ENCODE measurements around the gene EPSTI1. TPM values are rescaled to one million over a fixed set of nuclear protein-coding genes. Genes with fewer than 3 reads are reported as not detected.

The EPSTI1 gene
- total RNA-seq, 1 donor from 2014 or later = 11.9 TPM

GRCh38 chr13:42981317-42981716 is 10.7 kb downstream of the EPSTI1 start:
- Mint-ChIP-seq H3K27ac (no peak overlapping the region), H3K4me3 (ENCODE audit: low read depth) (no peak overlapping the region), H3K4me1 (ENCODE audit: low read depth) (peaks cover 26% of the 10 kb centered on the region), H3K9me3 (no peaks in the 10 kb centered on the region), H3K36me3 (ENCODE audit: low read depth) (peaks cover 73% of the 10 kb centered on the region), H3K27me3 (ENCODE audit: low read depth) (no peaks in the 10 kb centered on the region)
- intact Hi-C loops (cut with micrococcal nuclease) = no loop called here
- DNase-seq (ENCODE audit: low spot score) = no peak

- H3K27me3 Mint-ChIP-seq (ENCODE audit: low read depth) = no peaks in the 10 kb centered on the region
- peaks cover 22% of the 10 kb centered on the region for H3K4me1 Mint-ChIP-seq (ENCODE audit: low read depth)
- H3K36me3 Mint-ChIP-seq (ENCODE audit: low read depth) = peaks cover 69% of the 10 kb centered on the region
- intact Hi-C loops (cut with micrococcal nuclease) = no loop called here
- H3K27ac Mint-ChIP-seq = no peak overlapping the region
- no peaks in the 10 kb centered on the region for H3K9me3 Mint-ChIP-seq
- no peak overlapping the region for H3K4me3 Mint-ChIP-seq (ENCODE audit: low read depth)
- no peak for DNase-seq (ENCODE audit: low spot score)
Observed at GRCh38 chr13:42977219-42977659, 14.8 kb downstream of the EPSTI1 start.

- peaks cover 61% of the 10 kb centered on the region for H3K36me3 Mint-ChIP-seq (ENCODE audit: low read depth)
- no peaks in the 10 kb centered on the region for H3K27me3 Mint-ChIP-seq (ENCODE audit: low read depth)
- DNase-seq (ENCODE audit: low spot score) = no peak
- no peak overlapping the region for H3K4me3 Mint-ChIP-seq (ENCODE audit: low read depth)
- intact Hi-C loops (cut with micrococcal nuclease) = no loop called here
- H3K4me1 Mint-ChIP-seq (ENCODE audit: low read depth) = peaks cover 28% of the 10 kb centered on the region
- no peaks in the 10 kb centered on the region for H3K9me3 Mint-ChIP-seq
- no peak overlapping the region for H3K27ac Mint-ChIP-seq
Observed at GRCh38 chr13:42976066-42976465, 16.0 kb downstream of the EPSTI1 start.

- peaks cover 63% of the 10 kb centered on the region for H3K36me3 Mint-ChIP-seq (ENCODE audit: low read depth)
- peaks cover 38% of the 10 kb centered on the region for H3K4me1 Mint-ChIP-seq (ENCODE audit: low read depth)
- intact Hi-C loops (cut with micrococcal nuclease) = loop anchor here (2.0 to 5.0 kb wide), 3 partner anchors 17 to 904 kb away; partner anchors contain the start of genes CCDC122 and LACC1
- H3K27me3 Mint-ChIP-seq (ENCODE audit: low read depth) = no peaks in the 10 kb centered on the region
- H3K27ac Mint-ChIP-seq = no peak overlapping the region
- H3K4me3 Mint-ChIP-seq (ENCODE audit: low read depth) = no peak overlapping the region
- H3K9me3 Mint-ChIP-seq = no peaks in the 10 kb centered on the region
- DNase-seq (ENCODE audit: low spot score) = no peak
Observed at GRCh38 chr13:42973581-42973980, 18.5 kb downstream of the EPSTI1 start.

GRCh38 chr13:42971691-42972347 is 20.2 kb downstream of the EPSTI1 start:
- H3K27ac Mint-ChIP-seq = no peak overlapping the region
- intact Hi-C loops (cut with micrococcal nuclease) = loop anchor here (2.0 to 5.0 kb wide), 4 partner anchors 19 to 905 kb away; partner anchors contain the start of genes CCDC122, DNAJC15 and LACC1
- H3K4me1 Mint-ChIP-seq (ENCODE audit: low read depth) = peaks cover 35% of the 10 kb centered on the region
- no peaks in the 10 kb centered on the region for H3K27me3 Mint-ChIP-seq (ENCODE audit: low read depth)
- DNase-seq (ENCODE audit: low spot score) = no peak
- H3K36me3 Mint-ChIP-seq (ENCODE audit: low read depth) = peaks cover 56% of the 10 kb centered on the region
- no peaks in the 10 kb centered on the region for H3K9me3 Mint-ChIP-seq
- no peak overlapping the region for H3K4me3 Mint-ChIP-seq (ENCODE audit: low read depth)

GRCh38 chr13:42970824-42971690 is 21.0 kb downstream of the EPSTI1 start:
- H3K4me1 Mint-ChIP-seq (ENCODE audit: low read depth) = peaks cover 33% of the 10 kb centered on the region
- no peak overlapping the region for H3K4me3 Mint-ChIP-seq (ENCODE audit: low read depth)
- intact Hi-C loops (cut with micrococcal nuclease) = loop anchor here (1.0 to 5.0 kb wide), 4 partner anchors 52 to 906 kb away; partner anchors contain the start of genes CCDC122, DNAJC15 and LACC1
- DNase-seq (ENCODE audit: low spot score) = no peak
- H3K9me3 Mint-ChIP-seq = no peaks in the 10 kb centered on the region
- no peaks in the 10 kb centered on the region for H3K27me3 Mint-ChIP-seq (ENCODE audit: low read depth)
- H3K36me3 Mint-ChIP-seq (ENCODE audit: low read depth) = peaks cover 51% of the 10 kb centered on the region
- peak overlapping the region; percentile 64 for H3K27ac Mint-ChIP-seq

GRCh38 chr13:42969565-42970172 is 22.4 kb downstream of the EPSTI1 start:
- H3K4me3 Mint-ChIP-seq (ENCODE audit: low read depth) = no peak overlapping the region
- peak; percentile 63 for DNase-seq (ENCODE audit: low spot score)
- H3K27me3 Mint-ChIP-seq (ENCODE audit: low read depth) = no peaks in the 10 kb centered on the region
- no peaks in the 10 kb centered on the region for H3K9me3 Mint-ChIP-seq
- H3K4me1 Mint-ChIP-seq (ENCODE audit: low read depth) = peaks cover 23% of the 10 kb centered on the region
- intact Hi-C loops (cut with micrococcal nuclease) = loop anchor here (1.0 to 5.0 kb wide), 5 partner anchors 53 to 908 kb away; partner anchors contain the start of genes CCDC122, DNAJC15 and LACC1
- H3K27ac Mint-ChIP-seq = no peak overlapping the region
- H3K36me3 Mint-ChIP-seq (ENCODE audit: low read depth) = peaks cover 44% of the 10 kb centered on the region

GRCh38 chr13:42968906-42969305 is 23.1 kb downstream of the EPSTI1 start:
- Mint-ChIP-seq H3K9me3 (no peaks in the 10 kb centered on the region), H3K4me1 (ENCODE audit: low read depth) (peaks cover 23% of the 10 kb centered on the region), H3K36me3 (ENCODE audit: low read depth) (peaks cover 45% of the 10 kb centered on the region), H3K27ac (no peak overlapping the region), H3K27me3 (ENCODE audit: low read depth) (no peaks in the 10 kb centered on the region), H3K4me3 (ENCODE audit: low read depth) (no peak overlapping the region)
- intact Hi-C loops (cut with micrococcal nuclease) = loop anchor here (1.0 kb wide), 1 partner anchor 835 kb away; no protein-coding TSS in a partner anchor
- DNase-seq (ENCODE audit: low spot score) = no peak

- H3K9me3 Mint-ChIP-seq = no peaks in the 10 kb centered on the region
- H3K4me1 Mint-ChIP-seq (ENCODE audit: low read depth) = peaks cover 23% of the 10 kb centered on the region
- peaks cover 48% of the 10 kb centered on the region for H3K36me3 Mint-ChIP-seq (ENCODE audit: low read depth)
- no peak overlapping the region for H3K4me3 Mint-ChIP-seq (ENCODE audit: low read depth)
- no peaks in the 10 kb centered on the region for H3K27me3 Mint-ChIP-seq (ENCODE audit: low read depth)
- no peak for DNase-seq (ENCODE audit: low spot score)
- H3K27ac Mint-ChIP-seq = no peak overlapping the region
- intact Hi-C loops (cut with micrococcal nuclease) = no loop called here
Observed at GRCh38 chr13:42967660-42968059, 24.4 kb downstream of the EPSTI1 start.

- H3K9me3 Mint-ChIP-seq = no peaks in the 10 kb centered on the region
- H3K27me3 Mint-ChIP-seq (ENCODE audit: low read depth) = no peaks in the 10 kb centered on the region
- peaks cover 6% of the 10 kb centered on the region for H3K4me1 Mint-ChIP-seq (ENCODE audit: low read depth)
- no peak for DNase-seq (ENCODE audit: low spot score)
- peaks cover 56% of the 10 kb centered on the region for H3K36me3 Mint-ChIP-seq (ENCODE audit: low read depth)
- intact Hi-C loops (cut with micrococcal nuclease) = no loop called here
- no peak overlapping the region for H3K4me3 Mint-ChIP-seq (ENCODE audit: low read depth)
- no peak overlapping the region for H3K27ac Mint-ChIP-seq
Observed at GRCh38 chr13:42965281-42965680, 26.8 kb downstream of the EPSTI1 start.

GRCh38 chr13:42964761-42965161 is 27.3 kb downstream of the EPSTI1 start:
- Mint-ChIP-seq H3K9me3 (no peaks in the 10 kb centered on the region), H3K36me3 (ENCODE audit: low read depth) (peaks cover 61% of the 10 kb centered on the region), H3K4me1 (ENCODE audit: low read depth) (peaks cover 4% of the 10 kb centered on the region), H3K27me3 (ENCODE audit: low read depth) (no peaks in the 10 kb centered on the region), H3K27ac (peak overlapping the region; percentile 12), H3K4me3 (ENCODE audit: low read depth) (no peak overlapping the region)
- DNase-seq (ENCODE audit: low spot score) = no peak
- intact Hi-C loops (cut with micrococcal nuclease) = no loop called here

- intact Hi-C loops (cut with micrococcal nuclease) = no loop called here
- H3K9me3 Mint-ChIP-seq = no peaks in the 10 kb centered on the region
- H3K27ac Mint-ChIP-seq = no peak overlapping the region
- no peak for DNase-seq (ENCODE audit: low spot score)
- no peaks in the 10 kb centered on the region for H3K4me1 Mint-ChIP-seq (ENCODE audit: low read depth)
- H3K36me3 Mint-ChIP-seq (ENCODE audit: low read depth) = peaks cover 77% of the 10 kb centered on the region
- no peak overlapping the region for H3K4me3 Mint-ChIP-seq (ENCODE audit: low read depth)
- H3K27me3 Mint-ChIP-seq (ENCODE audit: low read depth) = no peaks in the 10 kb centered on the region
Observed at GRCh38 chr13:42959615-42960014, 32.4 kb downstream of the EPSTI1 start.
